Measurements from ENCODE around the gene BMPR1A.

BMPR1A gene

GRCh38 chr10:86756511-86757112 lies at the start of gene BMPR1A:
Gene BMPR1A (plus strand): TSS chr10:86756619. CDS start chr10:86876019, 119,400 bp downstream.
- no peak for DNase-seq (ENCODE audit: low read depth in 2 of 2)

- DNase-seq (ENCODE audit: low read depth in 2 of 2), result no peak
These were observed 49.4 kb upstream of the BMPR1A start for GRCh38 chr10:86706977-86707376.

GRCh38 chr10:86707505-86707904 lies 48.9 kb upstream of the BMPR1A start:
- DNase-seq (ENCODE audit: low read depth in 2 of 2), result no peak

- DNase-seq (ENCODE audit: low read depth in 2 of 2), result no peak
These were observed 48.2 kb upstream of the BMPR1A start for GRCh38 chr10:86708068-86708782.

- DNase-seq (ENCODE audit: low read depth in 2 of 2), result no peak
These were observed 47.5 kb upstream of the BMPR1A start for GRCh38 chr10:86708783-86709380.

- no peak for DNase-seq (ENCODE audit: low read depth in 2 of 2)
These were observed 46.8 kb upstream of the BMPR1A start for GRCh38 chr10:86709396-86710185.

- DNase-seq (ENCODE audit: low read depth in 2 of 2), result peak; percentile 60 to 62
These were observed 45.4 kb upstream of the BMPR1A start for GRCh38 chr10:86710987-86711512.

GRCh38 chr10:86711513-86712316 lies 44.7 kb upstream of the BMPR1A start:
- DNase-seq (ENCODE audit: low read depth in 2 of 2), result peak; percentile 8 to 17

GRCh38 chr10:86712317-86712707 lies 44.1 kb upstream of the BMPR1A start:
- DNase-seq (ENCODE audit: low read depth in 2 of 2), result no peak

- no peak for DNase-seq (ENCODE audit: low read depth in 2 of 2)
These were observed 41.1 kb upstream of the BMPR1A start for GRCh38 chr10:86715156-86715795.

GRCh38 chr10:86715836-86716235 lies 40.6 kb upstream of the BMPR1A start:
- no peak for DNase-seq (ENCODE audit: low read depth in 2 of 2)

- no peak for DNase-seq (ENCODE audit: low read depth in 2 of 2)
These were observed 40.0 kb upstream of the BMPR1A start for GRCh38 chr10:86716466-86716865.

- no peak for DNase-seq (ENCODE audit: low read depth in 2 of 2)
These were observed 37.9 kb upstream of the BMPR1A start for GRCh38 chr10:86718556-86718955.

- DNase-seq (ENCODE audit: low read depth in 2 of 2), result no peak
These were observed 35.2 kb upstream of the BMPR1A start for GRCh38 chr10:86721232-86721631.

- no peak for DNase-seq (ENCODE audit: low read depth in 2 of 2)
These were observed 33.4 kb upstream of the BMPR1A start for GRCh38 chr10:86723009-86723408.

GRCh38 chr10:86724445-86724844 lies 32.0 kb upstream of the BMPR1A start:
- DNase-seq (ENCODE audit: low read depth in 2 of 2), result no peak

GRCh38 chr10:86725980-86726676 lies 30.3 kb upstream of the BMPR1A start:
- DNase-seq (ENCODE audit: low read depth in 2 of 2), result no peak

GRCh38 chr10:86726677-86726999 lies 29.8 kb upstream of the BMPR1A start:
- DNase-seq (ENCODE audit: low read depth in 2 of 2), result no peak

- no peak for DNase-seq (ENCODE audit: low read depth in 2 of 2)
These were observed 28.9 kb upstream of the BMPR1A start for GRCh38 chr10:86727470-86727869.

- no peak for DNase-seq (ENCODE audit: low read depth in 2 of 2)
These were observed 28.4 kb upstream of the BMPR1A start for GRCh38 chr10:86728056-86728455.

Measured in activated CD8-positive, alpha-beta memory T cell treated with anti-CD3 and anti-CD28 coated beads for 4 hours (primary cell).